Fibroblast of lung (primary cell): ENCODE data around the gene IREB2.

Experiments
- EZH2 ChIP-seq: IDR thresholded peaks from 2 replicates; pipeline ENCODE4 v1.5.1; 2012; ENCODE audit warnings: low read length, control low read depth, mild to moderate bottlenecking; ENCODE audit errors: missing control alignments
- TF ChIP-seq, protein P1 (sequence below), 2 donors: IDR thresholded peaks in 1 of 2; conservative IDR thresholded peaks in 1 of 2; 1 replicate in 1 of 2; 2 replicates in 1 of 2; pipeline ENCODE4 v1.5.1; 2011 to 2012; ENCODE audit warnings: low read length in 2 of 2, control low read depth in 1 of 2, inconsistent platforms in 1 of 2, low read depth in 1 of 2, mild to moderate bottlenecking in 1 of 2

GRCh38 chr15:78440375-78441373, 2.7 kb downstream of the IREB2 start:
- no peak for TF ChIP-seq EZH2
- TF ChIP-seq, protein P1, sequence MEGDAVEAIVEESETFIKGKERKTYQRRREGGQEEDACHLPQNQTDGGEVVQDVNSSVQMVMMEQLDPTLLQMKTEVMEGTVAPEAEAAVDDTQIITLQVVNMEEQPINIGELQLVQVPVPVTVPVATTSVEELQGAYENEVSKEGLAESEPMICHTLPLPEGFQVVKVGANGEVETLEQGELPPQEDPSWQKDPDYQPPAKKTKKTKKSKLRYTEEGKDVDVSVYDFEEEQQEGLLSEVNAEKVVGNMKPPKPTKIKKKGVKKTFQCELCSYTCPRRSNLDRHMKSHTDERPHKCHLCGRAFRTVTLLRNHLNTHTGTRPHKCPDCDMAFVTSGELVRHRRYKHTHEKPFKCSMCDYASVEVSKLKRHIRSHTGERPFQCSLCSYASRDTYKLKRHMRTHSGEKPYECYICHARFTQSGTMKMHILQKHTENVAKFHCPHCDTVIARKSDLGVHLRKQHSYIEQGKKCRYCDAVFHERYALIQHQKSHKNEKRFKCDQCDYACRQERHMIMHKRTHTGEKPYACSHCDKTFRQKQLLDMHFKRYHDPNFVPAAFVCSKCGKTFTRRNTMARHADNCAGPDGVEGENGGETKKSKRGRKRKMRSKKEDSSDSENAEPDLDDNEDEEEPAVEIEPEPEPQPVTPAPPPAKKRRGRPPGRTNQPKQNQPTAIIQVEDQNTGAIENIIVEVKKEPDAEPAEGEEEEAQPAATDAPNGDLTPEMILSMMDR (conservative IDR thresholded peaks at IDR 0.05 in 1 of 2, IDR thresholded peaks at IDR 0.05 in 1 of 2; ENCODE audit: low read depth in 1 of 2, low read length in 2 of 2), result no peak
